Natural killer cell (primary cell): ENCODE measurements around the gene KCNK4. TPM values are rescaled to one million over a fixed set of nuclear protein-coding genes. Genes with fewer than 3 reads are reported as not detected.

ENCODE experiments used
- ATAC-seq, 3 donors: fragments of 150-1000 bp in 2 of 3; fragments of 200-7000 bp in 1 of 3; cut with Tn5 transposase; 1 replicate in 1 of 3; 2 replicates in 2 of 3; pipeline ENCODE4 v1.10.0; 2021; ENCODE audit warnings: mild to moderate bottlenecking in 2 of 3, moderate library complexity in 2 of 3
- DNase-seq, 2 donors: peaks; one replicate each; pipeline versions ENCODE4 v3.0.0 to v3.0.0-alpha.2; 2013 to 2021; ENCODE audit warnings: mixed read lengths in 1 of 2
- H3K27ac ChIP-seq: one replicate; pipeline ENCODE4 v1.5.1; 2013; ENCODE audit warnings: mild to moderate bottlenecking, low read length
- H3K27me3 ChIP-seq: one replicate; pipeline ENCODE4 v1.6.1; 2013; ENCODE audit warnings: low read length; ENCODE audit not compliant: control insufficient read depth, insufficient read depth
- H3K36me3 ChIP-seq: one replicate; pipeline ENCODE4 v1.6.1; 2013; ENCODE audit warnings: low read length; ENCODE audit not compliant: control insufficient read depth, insufficient read depth
- H3K4me1 ChIP-seq: one replicate; pipeline ENCODE4 v1.6.1; 2013; ENCODE audit warnings: low read length; ENCODE audit not compliant: control insufficient read depth, insufficient read depth
- H3K4me3 ChIP-seq: one replicate; pipeline ENCODE4 v1.5.1; 2013; ENCODE audit warnings: low read length
- H3K9me3 ChIP-seq: one replicate; pipeline ENCODE4 v1.6.1; 2013; ENCODE audit warnings: low read length; ENCODE audit not compliant: control insufficient read depth, insufficient read depth
- H3K27ac Mint-ChIP-seq, 2 donors: one replicate each; pipeline ENCODE4 v1.8.0; 2022; ENCODE audit warnings: mild to moderate bottlenecking in 2 of 2, mixed read lengths in 2 of 2, moderate library complexity in 1 of 2
- H3K27me3 Mint-ChIP-seq, 2 donors: one replicate each; pipeline ENCODE4 v1.8.0; 2022; ENCODE audit warnings: low read depth in 2 of 2, mixed read lengths in 2 of 2
- H3K36me3 Mint-ChIP-seq: one replicate; pipeline ENCODE4 v1.8.0; 2022; ENCODE audit warnings: mixed read lengths
- H3K4me1 Mint-ChIP-seq, 2 donors: one replicate each; pipeline ENCODE4 v1.8.0; 2022; ENCODE audit warnings: mixed read lengths in 2 of 2
- H3K4me3 Mint-ChIP-seq: one replicate; pipeline ENCODE4 v1.8.0; 2022; ENCODE audit warnings: mild to moderate bottlenecking, moderate library complexity, mixed read lengths
- H3K9me3 Mint-ChIP-seq, 2 donors: one replicate each; pipeline ENCODE4 v1.8.0; 2022; ENCODE audit warnings: mixed read lengths in 2 of 2
- CTCF ChIP-seq: fragments of 200-600 bp; IDR thresholded peaks from one replicate; pipeline ENCODE4 v1.8.0; 2022; ENCODE audit warnings: antibody characterized with exemption
- WGBS: methylation state at CpG from one replicate; pipeline ENCODE4 v1.1.7; 2013; ENCODE audit warnings: missing lambda C conversion rate; ENCODE audit not compliant: insufficient coverage; 5-methylcytosine and 5-hydroxymethylcytosine counted together
- intact Hi-C: fragments of 100-400 bp; cut with micrococcal nuclease; formaldehyde crosslinking; loops from one replicate; pipeline ENCODE4 v1.14.2; 2022
- total RNA-seq, 4 donors: library from RNA; stranded (reverse); fragments of 120-200 nt in 1 of 4; gene quantifications; one replicate each; pipeline versions ENCODE4 v1.2.3 to v1.2.4, GENCODE V29; 2013 to 2022

The KCNK4 gene
- total RNA-seq, 3 donors from 2014 or later (not counting 1 experiment from before 2014, with no cell fraction given) = 0.30 to 0.86 TPM; not detected in 1

DNA sequence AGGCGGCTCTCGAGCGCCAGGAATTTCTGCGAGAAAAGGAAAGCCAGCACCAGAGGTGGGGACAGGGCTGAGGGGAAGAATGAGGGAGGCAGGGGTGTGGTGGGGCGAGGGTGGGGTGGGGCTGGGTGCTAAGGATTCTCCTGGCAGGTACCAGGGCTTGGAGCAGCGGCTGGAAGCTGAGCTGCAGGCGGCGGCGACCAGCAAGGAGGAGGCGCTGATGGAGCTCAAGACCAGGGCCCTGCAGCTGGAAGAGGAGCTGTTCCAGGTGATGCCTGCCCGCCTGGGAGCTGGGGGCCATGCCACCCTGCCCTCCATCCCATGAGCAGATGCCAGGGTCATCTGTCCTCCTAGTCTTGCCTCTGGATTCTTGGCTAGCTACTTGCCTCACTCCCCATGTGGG, 58.3 kb downstream of the KCNK4 start:
- Histone ChIP-seq H3K4me1 (no peaks in the 10 kb centered on the region), H3K27ac (no peak overlapping the region), H3K9me3 (no peaks in the 10 kb centered on the region), H3K4me3 (no peak overlapping the region), H3K36me3 (peaks cover 46% of the 10 kb centered on the region), H3K27me3 (no peaks in the 10 kb centered on the region)
- no peaks in the 10 kb centered on the region for H3K27me3 Mint-ChIP-seq
- H3K27ac Mint-ChIP-seq = no peak overlapping the region
- H3K9me3 Mint-ChIP-seq = no peaks in the 10 kb centered on the region
- intact Hi-C loops = no loop called here
- peaks cover 10 to 21% of the 10 kb centered on the region in 2 donors for H3K4me1 Mint-ChIP-seq
- H3K36me3 Mint-ChIP-seq = no peaks in the 10 kb centered on the region
- no peak for TF ChIP-seq CTCF
- no peak overlapping the region for H3K4me3 Mint-ChIP-seq
- DNase-seq (no peak), ATAC-seq (no peak)
- WGBS = 98% methylated on average over 11 of the region's 11 CpGs

Other genes with a start within 250 kb of the KCNK4 start
- gene MACROD1, start 125.2 kb upstream of the KCNK4 start, total RNA-seq = 1 to 10 TPM in 2 of 3 donors, under 1 TPM in 1; 0.73 to 3.3 (median 1.8) TPM
- gene STIP1, start 105.1 kb upstream of the KCNK4 start, total RNA-seq = 100 to 1,000 TPM in 1 of 3 donors, 10 to 100 TPM in 2; 80.9 to 110 (median 85.1) TPM
- 100 to 1,000 TPM; 194 to 202 (median 196) TPM for gene FERMT3, start 84.6 kb upstream of the KCNK4 start, total RNA-seq
- gene TRPT1, start 65.1 kb upstream of the KCNK4 start, total RNA-seq = 10 to 100 TPM; 22.7 to 30.8 (median 28.5) TPM
- 10 to 100 TPM; 59.1 to 79.1 (median 74.8) TPM for gene NUDT22, start 65.0 kb upstream of the KCNK4 start, total RNA-seq
- 10 to 100 TPM; 45.0 to 47.0 (median 46.6) TPM for gene DNAJC4, start 60.8 kb upstream of the KCNK4 start, total RNA-seq
- gene VEGFB, start 56.7 kb upstream of the KCNK4 start, total RNA-seq = 10 to 100 TPM; 30.7 to 38.7 (median 37.3) TPM
- gene FKBP2, start 50.2 kb upstream of the KCNK4 start, total RNA-seq = 10 to 100 TPM; 26.4 to 39.3 (median 30.3) TPM
- gene PPP1R14B, start 44.4 kb upstream of the KCNK4 start, total RNA-seq = 10 to 100 TPM; 16.9 to 21.3 (median 21.0) TPM
- 1 to 10 TPM; 5.4 to 7.6 (median 5.5) TPM for gene PLCB3, start 39.8 kb upstream of the KCNK4 start, total RNA-seq
- 10 to 100 TPM; 30.6 to 35.8 (median 31.6) TPM for gene BAD, start 6.6 kb upstream of the KCNK4 start, total RNA-seq
- gene GPR137, start 5.5 kb upstream of the KCNK4 start, total RNA-seq = 10 to 100 TPM; 29.1 to 61.3 (median 34.4) TPM
- under 1 TPM in 2 of 3 donors, not detected in 1; 0.80 to 0.90 TPM for gene CATSPERZ, start 9.1 kb downstream of the KCNK4 start, total RNA-seq
- gene ESRRA, start 14.2 kb downstream of the KCNK4 start, total RNA-seq = 10 to 100 TPM; 47.1 to 51.3 (median 50.0) TPM
- gene TRMT112, start 26.3 kb downstream of the KCNK4 start, total RNA-seq = 100 to 1,000 TPM in 2 of 3 donors, 10 to 100 TPM in 1; 98.4 to 106 (median 105) TPM
- gene PRDX5, start 26.8 kb downstream of the KCNK4 start, total RNA-seq = 100 to 1,000 TPM in 1 of 3 donors, 10 to 100 TPM in 2; 85.9 to 104 (median 88.8) TPM
- 100 to 1,000 TPM; 262 to 276 (median 272) TPM for gene CCDC88B, start 48.9 kb downstream of the KCNK4 start, total RNA-seq
- gene RPS6KA4, start 67.9 kb downstream of the KCNK4 start, total RNA-seq = 10 to 100 TPM; 27.6 to 36.0 (median 34.4) TPM